IMR-90 (cell line): Measurements from ENCODE around the gene HADHB. TPM values are rescaled to one million over a fixed set of nuclear protein-coding genes. Genes with fewer than 3 reads are reported as not detected.
A peak's percentile ranks its signal among the peaks of the same experiment; 100 is the strongest.

Source experiments
- ATAC-seq: fragments of 200-7000 bp; cut with Tn5 transposase; 2 replicates; pipeline ENCODE4 v1.9.1; 2020; ENCODE audit warnings: low read depth, mild to moderate bottlenecking, moderate library complexity
- BruUV-seq: library from RNA; stranded (reverse); fragments of 400-500 nt; replicated peaks from 2 replicates; lab custom pipeline; 2021; lab: Mats Ljungman, UMichigan
- CTCF ChIA-PET: fragments of 300-600 bp; formaldehyde crosslinking; extraction: SDS; loops from one replicate; lab custom pipeline; 2021; ENCODE audit warnings: antibody characterized with exemption; lab: Yijun Ruan, JAX
- POLR2A ChIA-PET: fragments of 300-600 bp; sonication (Branson Sonifier 250); formaldehyde crosslinking; loops from one replicate; lab custom pipeline; 2022; ENCODE audit warnings: antibody characterized with exemption; ENCODE audit not compliant: unreplicated experiment; lab: Charles Lee
- DNase-seq: peaks from one replicate; pipeline ENCODE4 v3.0.0; 2013
- H2AFZ ChIP-seq: replicated peaks from 2 replicates; pipeline ENCODE3; 2013; ENCODE audit warnings: low read length, mild to moderate bottlenecking; ENCODE audit not compliant: poor library complexity
- H2AK5ac ChIP-seq: 2 replicates; pipeline ENCODE4 v1.6.1; 2013; ENCODE audit warnings: low read depth, low read length, inconsistent platforms
- H2AK9ac ChIP-seq: replicated peaks from 2 replicates; pipeline ENCODE3; 2013; ENCODE audit warnings: mild to moderate bottlenecking, low read depth, low read length, moderate library complexity; ENCODE audit not compliant: poor library complexity
- H2BK120ac ChIP-seq: 2 replicates; pipeline ENCODE4 v1.6.1; 2013; ENCODE audit warnings: low read depth, low read length, inconsistent platforms
- H2BK15ac ChIP-seq: 3 replicates; pipeline ENCODE4 v1.6.1; 2013; ENCODE audit warnings: low read depth, low read length, inconsistent platforms
- H2BK20ac ChIP-seq: 2 replicates; pipeline ENCODE4 v1.6.1; 2013; ENCODE audit warnings: low read depth, mild to moderate bottlenecking, inconsistent platforms, low read length, moderate library complexity
- H2BK5ac ChIP-seq: 2 replicates; pipeline ENCODE4 v1.6.1; 2013; ENCODE audit warnings: mild to moderate bottlenecking, low read depth, low read length, inconsistent platforms; ENCODE audit not compliant: poor library complexity, severe bottlenecking
- H3K14ac ChIP-seq: replicated peaks from 2 replicates; pipeline ENCODE4 v1.6.1; 2013; ENCODE audit warnings: low read depth, low read length, inconsistent platforms
- H3K18ac ChIP-seq: 2 replicates; pipeline ENCODE4 v1.6.1; 2013; ENCODE audit warnings: low read depth, low read length, control low read depth
- H3K23ac ChIP-seq: 2 replicates; pipeline ENCODE4 v1.6.1; 2013; ENCODE audit warnings: low read depth, low read length, inconsistent platforms
- H3K27ac ChIP-seq: 2 replicates; pipeline ENCODE4 v1.5.1; 2013; ENCODE audit warnings: mild to moderate bottlenecking, control low read depth, low read length; ENCODE audit not compliant: insufficient read depth
- H3K27me3 ChIP-seq: 2 replicates; pipeline ENCODE4 v1.6.1; 2013; ENCODE audit warnings: low read length; ENCODE audit not compliant: control insufficient read depth, insufficient read depth
- H3K36me3 ChIP-seq: 2 replicates; pipeline ENCODE4 v1.6.1; 2013; ENCODE audit warnings: low read length, mixed read lengths; ENCODE audit not compliant: control insufficient read depth, insufficient read depth
- H3K4ac ChIP-seq: 2 replicates; pipeline ENCODE4 v1.6.1; 2013; ENCODE audit warnings: low read depth, low read length, inconsistent platforms
- H3K4me1 ChIP-seq: 2 replicates; pipeline ENCODE4 v1.6.1; 2013; ENCODE audit warnings: low read length, mixed read lengths; ENCODE audit not compliant: control insufficient read depth, insufficient read depth
- H3K4me2 ChIP-seq: 2 replicates; pipeline ENCODE4 v1.6.1; 2013; ENCODE audit warnings: low read depth, mild to moderate bottlenecking, control low read depth, low read length, moderate library complexity
- H3K4me3 ChIP-seq: 2 replicates; pipeline ENCODE4 v1.5.1; 2013; ENCODE audit warnings: low read depth, mild to moderate bottlenecking, control low read depth, low read length, moderate library complexity; ENCODE audit not compliant: insufficient read depth
- H3K56ac ChIP-seq: 2 replicates; pipeline ENCODE4 v1.6.1; 2013; ENCODE audit warnings: low read length, inconsistent platforms; ENCODE audit not compliant: insufficient read depth; ENCODE audit errors: extremely low read depth
- H3K79me1 ChIP-seq, 2 experiments: 2 replicates each; pipeline ENCODE4 v1.6.1; 2013; ENCODE audit warnings: low read length in 2 of 2, inconsistent platforms in 1 of 2, low read depth in 1 of 2
- H3K9ac ChIP-seq: 2 replicates; pipeline ENCODE4 v1.6.1; 2013; ENCODE audit warnings: low read depth, low read length, control low read depth
- H3K9me1 ChIP-seq: 2 replicates; pipeline ENCODE4 v1.6.1; 2013; ENCODE audit warnings: low read length, inconsistent platforms; ENCODE audit not compliant: insufficient read depth
- H3K9me3 ChIP-seq: 2 replicates; pipeline ENCODE4 v1.6.1; 2013; ENCODE audit warnings: low read length; ENCODE audit not compliant: control insufficient read depth, insufficient read depth
- H4K20me1 ChIP-seq: 2 replicates; pipeline ENCODE4 v1.6.1; 2013; ENCODE audit warnings: low read length, inconsistent platforms; ENCODE audit not compliant: insufficient read depth
- H4K5ac ChIP-seq: 2 replicates; pipeline ENCODE4 v1.6.1; 2013; ENCODE audit warnings: mild to moderate bottlenecking, low read depth, low read length, control low read depth
- H4K8ac ChIP-seq, 2 experiments: 2 replicates each; pipeline ENCODE4 v1.6.1; 2013; ENCODE audit warnings: low read depth in 2 of 2, low read length in 2 of 2, control low read depth in 1 of 2, inconsistent platforms in 1 of 2
- H4K91ac ChIP-seq: 2 replicates; pipeline ENCODE4 v1.6.1; 2013; ENCODE audit warnings: low read depth, low read length, inconsistent platforms; ENCODE audit not compliant: insufficient read depth
- BHLHE40 ChIP-seq: fragments of 150-350 bp; IDR thresholded peaks from 2 replicates; pipeline ENCODE4 v1.6.1; 2016; ENCODE audit warnings: mild to moderate bottlenecking, low read depth, low read length
- CEBPB ChIP-seq: IDR thresholded peaks from 2 replicates; pipeline ENCODE4 v1.6.1; 2012; ENCODE audit warnings: low read depth, low read length, improper control_type of control experiment
- FOS ChIP-seq: fragments of 150-350 bp; IDR thresholded peaks from 2 replicates; pipeline ENCODE4 v1.6.1; 2016; ENCODE audit warnings: low read depth, low read length
- MAZ ChIP-seq: IDR thresholded peaks from 2 replicates; pipeline ENCODE4 v1.6.1; 2012; ENCODE audit warnings: low read depth, mild to moderate bottlenecking, low read length, improper control_type of control experiment, moderate library complexity, borderline replicate concordance
- NFE2L2 ChIP-seq: fragments of 150-350 bp; IDR thresholded peaks from 2 replicates; pipeline ENCODE4 v1.6.1; 2016; ENCODE audit warnings: low read depth, mild to moderate bottlenecking, low read length
- POLR2A ChIP-seq: IDR thresholded peaks from 2 replicates; pipeline ENCODE4 v1.6.1; 2012; ENCODE audit warnings: mild to moderate bottlenecking, low read depth, low read length
- RAD21 ChIP-seq: IDR thresholded peaks from 2 replicates; pipeline ENCODE4 v1.6.1; 2012; ENCODE audit warnings: low read length, improper control_type of control experiment
- WGBS, 2 experiments: methylation state at CpG; one replicate each; pipeline versions ENCODE4 v1.1.5 to v1.1.7; 2013; ENCODE audit warnings: missing lambda C conversion rate in 2 of 2; ENCODE audit not compliant: insufficient read length in 1 of 2; ENCODE audit errors: extremely low coverage in 2 of 2; 5-methylcytosine and 5-hydroxymethylcytosine counted together
- dilution Hi-C: fragments of 300-500 bp; cut with HindIII; formaldehyde crosslinking; loops from one replicate; pipeline ENCODE4 v1.14.3; 2018; ENCODE audit warnings: low sequenced_read_pairs; ENCODE audit not compliant: unreplicated experiment
- in situ Hi-C: fragments of 300-500 bp; cut with MboI; formaldehyde crosslinking; loops from 3 replicates; pipeline ENCODE4 v1.14.3; 2019; ENCODE audit warnings: low sequenced_read_pairs, inconsistent platforms, mixed read lengths
- intact Hi-C: fragments of 100-400 bp; cut with micrococcal nuclease; formaldehyde crosslinking; loops from 2 replicates; pipeline ENCODE4 v1.10.0; 2022
- polyA plus RNA-seq, 3 experiments: library from polyadenylated mRNA; depleted of rRNA; stranded (reverse); fragments of >200 nt; gene quantifications; 2 replicates each; pipeline ENCODE4 v1.2.3, GENCODE V29; 2012; ENCODE audit warnings: low replicate concordance in 1 of 3
- total RNA-seq: library from RNA; depleted of rRNA; stranded (reverse); fragments of >200 nt; gene quantifications from 2 replicates; pipeline ENCODE4 v1.2.3, GENCODE V29; 2012
- TF ChIP-seq, protein P1 (sequence below): fragments of 150-350 bp; IDR thresholded peaks from 2 replicates; pipeline ENCODE4 v1.6.1; 2017; ENCODE audit warnings: mild to moderate bottlenecking, antibody characterized with exemption, low read length, low read depth
- TF ChIP-seq, protein P2 (sequence below): conservative IDR thresholded peaks from 2 replicates; pipeline ENCODE4 v1.5.1; 2012; ENCODE audit warnings: mild to moderate bottlenecking, low read depth, low read length, improper control_type of control experiment

Gene HADHB
- total and polyA plus RNA-seq, 2 of the 4 experiments (the other 2 are of a cell fraction): 67.9 to 79.8 TPM

DNA sequence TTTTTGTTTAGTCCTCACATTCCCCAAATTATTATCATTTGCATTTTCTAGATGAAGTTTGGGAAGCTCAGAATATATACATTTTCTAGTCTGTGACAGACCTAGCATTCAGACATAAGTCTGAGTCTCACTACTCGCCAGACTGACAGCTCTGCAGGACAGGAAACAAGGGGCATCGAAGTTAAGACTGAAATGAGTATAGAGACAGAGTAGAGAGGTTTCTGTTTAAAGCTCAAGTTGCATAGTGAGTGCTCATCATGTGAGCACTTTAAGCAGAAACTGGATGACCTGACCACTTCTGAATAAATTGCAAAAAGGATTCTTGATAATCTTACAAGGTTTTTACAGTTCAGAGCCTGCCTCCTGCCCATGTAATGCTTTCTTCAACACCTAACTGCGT, 1.1 kb downstream of the HADHB start:
- peak; percentile 40 for DNase-seq
- intact Hi-C loops: loop anchor here (10.0 kb wide), 1 partner anchor 329 kb away; no protein-coding TSS in a partner anchor
- no peak overlapping the region for H4K8ac ChIP-seq
- peaks cover 23 to 60% of the 10 kb centered on the region in 2 experiments for H3K79me1 ChIP-seq
- H3K4me2 ChIP-seq: peak overlapping the region; percentile 94
- ATAC-seq: no peak
- no peak overlapping the region for H3K56ac ChIP-seq
- H3K9me3 ChIP-seq: no peaks in the 10 kb centered on the region
- peaks cover 11% of the 10 kb centered on the region; the same call in 1 of the 2 replicates for H4K20me1 ChIP-seq
- H3K9me1 ChIP-seq: peaks cover 8% of the 10 kb centered on the region
- TF ChIP-seq NFE2L2: no peak
- TF ChIP-seq, protein P1, sequence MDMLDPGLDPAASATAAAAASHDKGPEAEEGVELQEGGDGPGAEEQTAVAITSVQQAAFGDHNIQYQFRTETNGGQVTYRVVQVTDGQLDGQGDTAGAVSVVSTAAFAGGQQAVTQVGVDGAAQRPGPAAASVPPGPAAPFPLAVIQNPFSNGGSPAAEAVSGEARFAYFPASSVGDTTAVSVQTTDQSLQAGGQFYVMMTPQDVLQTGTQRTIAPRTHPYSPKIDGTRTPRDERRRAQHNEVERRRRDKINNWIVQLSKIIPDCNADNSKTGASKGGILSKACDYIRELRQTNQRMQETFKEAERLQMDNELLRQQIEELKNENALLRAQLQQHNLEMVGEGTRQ: no peak
- no peak for TF ChIP-seq RAD21
- no peak for TF ChIP-seq FOS
- no peak for TF ChIP-seq POLR2A
- no peak for TF ChIP-seq BHLHE40
- TF ChIP-seq MAZ: no peak
- TF ChIP-seq, protein P2, sequence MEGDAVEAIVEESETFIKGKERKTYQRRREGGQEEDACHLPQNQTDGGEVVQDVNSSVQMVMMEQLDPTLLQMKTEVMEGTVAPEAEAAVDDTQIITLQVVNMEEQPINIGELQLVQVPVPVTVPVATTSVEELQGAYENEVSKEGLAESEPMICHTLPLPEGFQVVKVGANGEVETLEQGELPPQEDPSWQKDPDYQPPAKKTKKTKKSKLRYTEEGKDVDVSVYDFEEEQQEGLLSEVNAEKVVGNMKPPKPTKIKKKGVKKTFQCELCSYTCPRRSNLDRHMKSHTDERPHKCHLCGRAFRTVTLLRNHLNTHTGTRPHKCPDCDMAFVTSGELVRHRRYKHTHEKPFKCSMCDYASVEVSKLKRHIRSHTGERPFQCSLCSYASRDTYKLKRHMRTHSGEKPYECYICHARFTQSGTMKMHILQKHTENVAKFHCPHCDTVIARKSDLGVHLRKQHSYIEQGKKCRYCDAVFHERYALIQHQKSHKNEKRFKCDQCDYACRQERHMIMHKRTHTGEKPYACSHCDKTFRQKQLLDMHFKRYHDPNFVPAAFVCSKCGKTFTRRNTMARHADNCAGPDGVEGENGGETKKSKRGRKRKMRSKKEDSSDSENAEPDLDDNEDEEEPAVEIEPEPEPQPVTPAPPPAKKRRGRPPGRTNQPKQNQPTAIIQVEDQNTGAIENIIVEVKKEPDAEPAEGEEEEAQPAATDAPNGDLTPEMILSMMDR: no peak
- no peak for TF ChIP-seq CEBPB
- H4K5ac ChIP-seq: no peak overlapping the region
- peak overlapping the region; percentile 43; the same call in 1 of the 2 replicates for H3K23ac ChIP-seq
- H3K4me1 ChIP-seq: peaks cover 5% of the 10 kb centered on the region
- H2AK5ac ChIP-seq: no peak overlapping the region
- peak overlapping the region; percentile 91 for H3K4me3 ChIP-seq
- H3K18ac ChIP-seq: no peak overlapping the region
- no peak overlapping the region for H4K91ac ChIP-seq
- H3K36me3 ChIP-seq: no peaks in the 10 kb centered on the region
- H2BK20ac ChIP-seq: no peak overlapping the region
- H2AFZ ChIP-seq: no peak overlapping the region
- peak overlapping the region; percentile 73; the same call in 1 of the 2 replicates for H3K14ac ChIP-seq
- no peak overlapping the region for H2BK5ac ChIP-seq
- no peak overlapping the region for H2BK15ac ChIP-seq
- H2BK120ac ChIP-seq: no peak overlapping the region
- ChIA-PET POLR2A (no interaction called here), CTCF (no interaction called here)
- H2AK9ac ChIP-seq: no peak overlapping the region
- no CpG with 5 or more reads among the region's 3 CpGs for WGBS, 2 experiments
- no peaks in the 10 kb centered on the region for H3K27me3 ChIP-seq
- dilution Hi-C loops: no loop called here
- no peak overlapping the region; the same call in 1 of the 2 replicates for H3K4ac ChIP-seq
- BruUV-seq: no TSS peak
- no peak overlapping the region for H3K27ac ChIP-seq
- peak overlapping the region; percentile 70; the same call in 1 of the 2 replicates for H3K9ac ChIP-seq
- in situ Hi-C loops: no loop called here
